Vagina (tissue), 2 donors: ENCODE results near the gene TFDP2.

ENCODE experiments used
- CTCF ChIP-seq, 3 experiments: fragments of 450-650 bp in 2 of 3; fragments of 200-600 bp in 1 of 3; sonication (generic) in 1 of 3; IDR thresholded peaks; one replicate each; pipeline ENCODE4 v1.5.1; 2017 to 2019; ENCODE audit warnings: antibody characterized with exemption in 3 of 3, mild to moderate bottlenecking in 2 of 3, moderate library complexity in 2 of 3
- POLR2A ChIP-seq, 2 donors: fragments of 450-650 bp; IDR thresholded peaks; one replicate each; pipeline ENCODE4 v1.6.1; 2017; ENCODE audit warnings: antibody characterized with exemption in 2 of 2, mild to moderate bottlenecking in 2 of 2, moderate library complexity in 2 of 2

- TF ChIP-seq CTCF (IDR thresholded peaks at IDR 0.05) (no peak), POLR2A (IDR thresholded peaks at IDR 0.05) (no peak)
These were observed 198.5 kb downstream of the TFDP2 start for GRCh38 chr3:141950572-141951493.
